HG03196 (cell line): ENCODE data around the gene SLCO2A1.

Experiments
- ATAC-seq: cut with Tn5 transposase; IDR thresholded peaks from one replicate; pipeline ENCODE4 v1.9.1; 2021; ENCODE audit not compliant: unreplicated experiment

Gene SLCO2A1

DNA sequence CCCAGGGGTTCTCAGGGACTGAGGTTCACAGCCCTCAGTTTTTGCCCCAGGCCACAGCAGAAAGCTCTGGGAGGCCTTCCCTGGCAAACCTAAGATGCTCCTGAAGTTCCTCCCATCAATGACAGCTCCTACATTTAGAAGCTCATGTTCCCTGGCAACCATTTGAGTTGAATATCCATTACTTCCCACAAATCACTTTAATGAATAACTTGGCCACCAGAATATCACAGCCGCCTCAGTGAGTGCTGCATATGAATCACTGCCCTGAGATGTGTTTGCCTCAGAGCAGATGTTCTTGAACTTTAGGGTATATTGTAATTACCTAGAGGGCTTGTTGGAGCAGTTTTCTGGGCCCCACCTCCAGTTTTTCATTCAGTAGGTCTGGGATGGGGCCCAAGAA lies 27.4 kb downstream of the SLCO2A1 start:
- no peak for ATAC-seq

DNA sequence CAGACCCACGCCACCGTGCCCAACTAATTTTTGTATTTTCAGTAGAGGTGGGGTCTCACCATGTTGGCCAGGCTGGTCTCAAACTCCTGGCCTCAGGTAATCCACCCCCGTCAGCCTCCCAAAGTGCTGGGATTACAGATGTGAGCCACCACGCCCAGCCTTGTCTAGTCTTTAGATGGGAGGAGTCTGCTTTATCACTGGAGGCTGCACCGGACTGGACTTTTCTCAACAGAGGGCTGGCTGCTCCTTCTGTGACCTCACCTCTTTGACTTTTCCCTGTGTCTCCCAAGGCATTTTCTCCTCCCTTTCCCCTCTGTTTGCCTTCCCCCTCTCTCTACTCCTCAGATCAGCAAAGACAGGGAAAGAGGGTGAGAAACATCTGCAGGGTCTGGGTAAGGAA lies 28.5 kb downstream of the SLCO2A1 start:
- no peak for ATAC-seq

DNA sequence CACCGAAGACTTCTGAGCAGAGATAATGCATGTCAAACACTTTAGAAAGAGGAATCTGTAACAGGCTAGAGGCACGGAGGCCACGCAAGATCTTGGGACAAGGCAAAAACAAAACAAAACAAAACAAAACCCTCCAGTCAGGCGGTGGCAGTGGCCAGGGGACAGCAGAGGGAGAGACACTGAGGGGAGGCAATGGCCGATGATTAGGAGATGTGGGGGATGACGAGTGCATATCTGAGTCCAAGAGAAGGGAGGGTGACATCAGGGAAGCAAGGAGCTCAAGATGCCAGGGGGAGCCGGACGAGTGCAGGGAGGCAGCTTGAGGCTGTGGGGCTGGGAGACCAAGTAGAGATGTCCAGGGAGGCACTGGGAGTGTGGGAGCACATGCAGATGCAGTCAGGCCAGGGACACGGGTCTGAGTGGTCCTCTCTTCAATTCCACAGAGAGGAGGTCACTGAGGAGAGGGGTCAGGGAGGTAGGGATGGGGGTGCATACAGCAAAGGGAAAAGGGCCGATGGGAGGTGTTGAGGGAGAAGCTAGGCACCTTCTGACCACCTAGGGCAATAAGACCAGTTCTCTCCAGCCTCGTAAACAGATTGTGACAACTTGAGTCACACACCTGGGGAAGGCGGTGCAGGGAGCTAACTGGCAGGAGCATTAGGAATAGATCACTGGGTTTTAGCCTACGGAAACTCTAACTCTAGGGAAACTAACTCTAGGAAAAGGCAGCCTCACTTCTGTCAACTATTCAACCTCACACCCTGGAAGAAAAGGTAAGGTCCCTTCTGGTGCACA lies 29.6 kb downstream of the SLCO2A1 start:
- ATAC-seq, result no peak

DNA sequence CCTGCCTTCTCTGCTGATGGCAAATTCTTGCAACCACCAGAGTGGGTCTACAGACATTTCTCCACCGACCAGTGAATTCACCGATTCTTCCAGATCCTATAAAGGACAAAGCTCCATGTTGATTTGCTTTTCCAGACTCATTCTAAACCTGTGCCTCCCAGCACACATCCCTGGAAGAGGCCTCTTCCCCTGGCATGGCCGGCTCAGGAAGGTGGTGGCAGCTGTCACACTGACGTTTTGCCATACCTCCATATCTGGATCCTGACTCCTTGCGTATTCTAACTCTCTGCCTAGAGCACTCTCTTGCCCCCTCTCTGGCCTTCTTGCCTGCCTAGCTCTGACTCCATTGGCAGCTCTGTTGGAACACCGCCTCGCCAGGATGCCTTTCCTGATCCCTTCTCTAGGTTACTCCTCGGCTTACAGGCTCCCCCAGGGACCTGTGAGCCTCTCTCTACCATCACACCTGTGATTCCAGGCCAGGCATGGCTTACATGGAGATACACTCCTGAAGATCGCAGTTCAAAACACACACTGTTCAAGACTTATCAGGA lies 31.0 kb downstream of the SLCO2A1 start:
- no peak for ATAC-seq

DNA sequence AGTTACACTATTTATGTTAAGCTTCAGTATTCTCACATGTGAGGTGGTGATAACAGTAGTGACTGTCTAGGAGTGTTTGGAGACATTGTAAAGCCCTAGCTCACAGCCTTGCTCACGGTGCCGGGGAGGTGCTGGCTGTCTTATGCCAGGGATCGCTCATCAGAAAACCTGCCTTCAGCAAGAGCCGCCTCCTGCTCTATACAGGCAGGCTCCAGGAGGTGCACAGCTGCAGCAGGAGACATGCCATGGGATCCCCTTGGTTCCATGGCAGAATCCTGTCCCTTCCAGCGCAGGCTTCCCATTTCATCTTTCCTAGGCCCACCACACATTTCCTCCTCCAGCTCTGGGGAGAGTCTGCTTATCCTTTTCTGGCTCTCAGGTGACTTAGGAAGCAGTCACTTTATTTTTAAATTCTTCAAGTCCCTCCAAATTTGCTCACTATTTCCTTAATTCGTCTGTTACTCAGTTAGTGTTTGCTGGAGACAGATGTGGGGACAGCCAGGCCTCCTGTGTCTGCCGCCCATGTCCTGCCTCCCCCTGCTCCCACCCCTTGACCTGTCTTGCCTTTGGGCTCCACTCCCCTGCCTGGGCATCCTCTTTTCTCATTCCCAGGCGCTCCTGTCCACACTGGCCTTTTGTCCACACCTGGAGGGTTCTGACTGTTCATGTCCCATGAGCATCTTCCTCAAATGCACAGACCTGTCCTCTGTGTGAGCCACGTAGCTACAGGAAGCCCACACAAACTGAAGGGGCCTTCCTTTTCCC lies 31.7 kb downstream of the SLCO2A1 start:
- ATAC-seq, result no peak

DNA sequence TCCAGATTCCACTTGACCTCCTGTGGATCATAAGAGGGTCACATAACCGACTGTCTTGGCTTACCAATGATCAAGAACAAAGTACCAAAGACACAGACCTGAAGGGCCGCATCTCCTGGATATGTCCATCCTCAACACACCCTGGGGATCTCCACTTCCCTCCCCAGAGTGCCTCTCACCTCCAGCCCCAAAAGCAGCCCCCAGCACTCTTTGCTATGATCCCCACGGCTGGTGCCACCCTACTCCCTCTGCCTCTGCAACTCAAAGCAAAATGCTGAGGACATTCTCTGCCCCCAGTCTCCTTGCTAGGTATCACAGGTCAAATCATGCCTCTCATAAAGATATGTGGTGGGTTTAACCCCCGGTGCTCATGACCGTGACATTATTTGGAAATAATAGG lies 32.7 kb downstream of the SLCO2A1 start:
- no peak for ATAC-seq

DNA sequence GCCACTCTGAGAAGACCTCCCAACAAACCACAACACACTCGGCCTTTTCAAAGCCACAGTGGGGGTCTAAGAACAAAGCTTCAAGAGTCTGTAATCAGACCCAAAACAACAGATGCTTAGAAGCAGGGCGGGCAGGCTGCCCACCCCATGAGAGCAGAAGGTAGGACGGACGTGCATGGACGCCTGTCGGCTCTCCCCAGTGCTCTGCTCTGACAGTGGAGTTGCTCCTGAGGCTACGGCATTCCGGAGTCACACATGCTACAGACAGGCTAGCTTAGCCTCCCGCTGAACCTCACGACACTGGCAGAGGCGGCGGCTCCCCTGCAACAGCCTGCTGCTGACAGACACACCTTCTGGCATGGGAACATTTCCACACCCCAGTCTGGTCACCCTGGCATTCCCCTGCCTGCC lies 33.5 kb downstream of the SLCO2A1 start:
- no peak for ATAC-seq

DNA sequence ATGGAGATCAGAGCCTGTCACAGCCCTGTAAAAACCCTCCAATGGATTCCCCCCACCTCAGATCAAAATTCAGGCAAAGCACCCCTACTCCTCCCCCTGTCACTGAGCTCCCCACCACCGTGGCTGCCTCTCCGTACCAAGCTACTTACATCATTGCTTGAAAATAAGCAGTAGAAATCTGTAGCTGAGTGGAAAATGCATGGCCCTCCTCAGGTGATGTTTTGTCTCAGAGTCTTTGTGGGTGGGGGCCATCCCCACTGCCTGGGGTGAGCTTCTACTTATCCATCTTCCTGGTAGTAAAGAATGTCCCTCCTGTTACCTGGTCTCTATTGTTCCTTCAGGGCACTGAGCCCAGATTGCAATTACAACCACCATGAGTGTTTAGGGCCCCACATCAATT lies 34.5 kb downstream of the SLCO2A1 start:
- ATAC-seq, result no peak

DNA sequence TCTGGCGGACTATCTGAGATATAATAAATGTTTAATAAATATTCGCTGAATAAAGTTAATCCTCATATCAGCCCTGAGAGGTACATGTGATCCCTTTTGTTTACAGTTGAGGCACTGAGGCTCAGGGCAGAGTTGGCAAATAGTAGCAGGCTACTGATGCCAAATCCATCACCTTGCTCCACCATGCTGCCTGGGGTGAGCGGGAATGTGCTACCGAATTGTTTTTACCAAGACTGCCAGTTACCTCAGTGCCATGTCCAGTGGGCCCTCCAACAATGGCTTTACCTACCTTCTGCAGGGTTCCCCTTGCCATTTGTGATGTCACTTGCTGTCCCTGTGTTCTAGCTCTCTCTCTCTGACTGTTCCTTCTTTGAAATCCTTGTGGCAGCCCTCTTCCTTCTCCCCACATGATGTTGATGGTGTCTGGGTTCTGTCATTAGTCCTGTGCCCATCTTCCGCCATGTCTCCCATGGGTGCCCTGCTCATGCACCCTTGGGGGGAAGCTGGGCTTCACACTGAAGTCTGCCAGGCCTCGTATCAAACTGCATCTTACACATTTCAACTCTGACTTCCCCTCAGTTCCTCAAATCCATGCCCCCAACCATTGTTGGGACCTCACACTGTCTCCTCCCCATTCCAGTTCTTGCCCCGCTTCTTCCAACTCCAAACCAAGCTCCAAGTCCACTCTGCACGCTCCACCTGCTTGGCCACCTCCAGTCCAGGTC lies 35.4 kb downstream of the SLCO2A1 start:
- no peak for ATAC-seq

DNA sequence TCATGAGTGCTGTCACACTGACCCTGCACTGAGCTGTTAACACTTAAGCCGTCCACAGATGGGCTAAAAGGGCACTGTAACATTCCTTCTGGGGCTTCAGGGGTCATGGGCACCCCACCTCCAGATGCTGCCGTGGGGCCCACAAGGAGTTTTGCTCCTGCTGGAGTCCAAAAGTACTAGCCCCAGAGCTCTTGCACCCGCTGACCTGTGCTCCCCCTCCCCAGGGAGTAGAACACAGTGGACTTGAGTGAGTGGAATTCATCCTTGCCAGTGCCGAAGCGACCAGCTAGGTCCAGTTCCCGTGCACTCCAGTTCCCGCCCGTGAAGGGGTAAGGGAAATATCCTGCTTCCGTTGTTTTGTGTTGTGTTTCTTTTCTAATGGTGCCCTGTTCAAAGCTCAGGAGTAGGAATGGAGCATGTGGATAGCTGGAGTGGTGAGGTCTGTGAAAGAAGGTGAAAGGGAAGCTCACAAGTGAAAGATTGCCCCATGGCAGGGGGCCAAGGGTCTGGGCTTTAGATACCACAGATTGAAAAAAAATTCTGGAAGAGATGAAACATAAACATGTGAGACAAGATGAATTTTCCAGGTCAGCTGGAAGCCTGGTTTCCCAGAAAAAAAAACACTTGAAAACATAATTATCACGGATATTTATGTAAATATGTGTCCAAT lies 36.6 kb downstream of the SLCO2A1 start:
- ATAC-seq, result no peak

DNA sequence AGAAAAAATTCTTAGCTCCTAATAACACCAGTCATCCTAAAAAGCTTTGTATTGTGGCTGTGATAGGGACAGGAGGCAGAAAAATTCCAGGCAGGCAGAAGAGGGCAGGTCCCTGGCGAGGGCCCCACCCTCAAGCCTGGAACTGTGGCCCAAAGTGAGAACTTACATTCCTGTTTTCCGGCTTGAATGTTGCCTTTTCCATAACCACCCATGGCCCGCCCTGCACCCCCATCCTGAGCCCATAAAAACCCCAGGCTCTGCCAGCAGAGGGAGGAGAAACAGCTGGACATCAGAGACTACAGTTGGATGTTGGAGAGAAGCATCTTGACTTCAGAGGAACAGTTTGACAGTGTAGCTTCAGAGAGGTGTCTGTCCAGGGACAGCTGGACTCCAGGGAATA lies 37.3 kb downstream of the SLCO2A1 start:
- ATAC-seq, result no peak

DNA sequence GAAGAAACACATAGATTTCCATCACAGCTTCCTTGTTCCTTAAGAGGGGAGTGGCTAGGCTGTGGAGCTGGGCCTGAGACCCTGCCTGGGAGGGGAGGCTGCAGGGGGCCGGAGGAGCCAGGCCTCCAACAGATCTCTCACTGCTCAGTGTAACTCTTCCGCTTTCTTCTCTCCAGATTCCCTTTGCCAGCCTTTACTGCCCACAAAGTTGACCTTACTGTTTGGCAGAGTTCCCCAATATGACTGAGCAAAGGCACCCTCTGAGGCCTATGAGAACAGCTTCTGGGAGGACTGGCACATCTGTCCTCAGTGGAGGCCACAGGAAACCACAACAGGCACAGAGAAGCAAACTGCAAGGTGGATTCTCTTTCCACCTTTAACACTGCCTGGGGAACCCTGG lies 38.1 kb downstream of the SLCO2A1 start:
- ATAC-seq, result peak; percentile 47

DNA sequence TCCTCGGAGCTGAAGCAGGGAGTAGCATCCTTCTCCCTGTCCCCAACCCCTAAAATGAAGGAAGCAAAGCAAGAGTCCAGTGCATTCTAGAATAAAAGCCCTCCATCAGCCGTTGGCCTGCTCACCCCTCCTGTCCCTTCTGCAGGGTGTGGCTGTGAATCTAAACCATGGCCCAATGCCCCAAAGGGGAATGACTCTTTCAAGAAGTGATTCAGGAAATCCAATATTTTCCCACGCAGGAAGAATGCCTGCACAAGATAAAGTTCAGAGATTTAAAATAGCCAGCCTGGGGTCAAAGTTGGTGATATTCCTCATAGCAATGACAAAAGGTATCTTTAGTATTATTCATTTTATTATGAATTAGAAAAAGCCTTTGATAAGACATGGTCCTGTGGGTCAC lies 38.5 kb downstream of the SLCO2A1 start:
- no peak for ATAC-seq

DNA sequence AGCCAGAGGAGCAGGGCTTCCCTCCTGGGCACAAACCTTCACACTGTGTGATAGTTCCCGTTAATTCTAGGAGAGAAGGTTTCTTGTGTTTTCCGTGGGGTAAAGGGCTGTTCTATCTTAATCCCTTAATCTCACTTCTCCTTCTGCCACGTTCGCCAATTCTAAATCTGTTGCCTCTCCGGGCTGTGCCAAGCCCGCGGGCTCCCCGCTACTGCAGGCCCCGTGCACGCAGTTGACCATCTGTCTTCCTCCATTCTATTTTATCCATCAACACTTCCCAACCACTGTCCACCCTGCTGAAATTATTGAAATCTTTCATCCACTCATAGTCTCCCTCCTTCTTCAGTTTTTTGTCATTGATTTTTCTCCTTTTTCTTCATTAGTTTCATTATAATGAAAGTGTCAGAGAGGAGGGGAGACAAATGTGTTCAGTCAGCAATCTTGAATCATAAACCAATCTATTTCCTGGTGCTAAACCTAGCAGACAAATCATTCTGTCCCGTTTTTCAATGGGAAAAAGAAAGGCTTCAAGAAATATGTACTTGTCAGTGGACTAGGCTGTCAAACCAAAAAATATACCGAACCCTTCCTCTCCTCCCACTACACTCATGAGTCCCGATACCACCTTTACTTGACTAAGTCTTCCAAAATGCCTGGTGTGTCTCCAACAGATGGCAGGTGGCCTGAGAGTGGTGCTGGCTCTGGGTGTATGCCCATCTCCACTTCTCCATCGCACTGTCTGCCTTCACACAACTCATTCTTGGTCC lies 39.6 kb downstream of the SLCO2A1 start:
- ATAC-seq, result no peak

DNA sequence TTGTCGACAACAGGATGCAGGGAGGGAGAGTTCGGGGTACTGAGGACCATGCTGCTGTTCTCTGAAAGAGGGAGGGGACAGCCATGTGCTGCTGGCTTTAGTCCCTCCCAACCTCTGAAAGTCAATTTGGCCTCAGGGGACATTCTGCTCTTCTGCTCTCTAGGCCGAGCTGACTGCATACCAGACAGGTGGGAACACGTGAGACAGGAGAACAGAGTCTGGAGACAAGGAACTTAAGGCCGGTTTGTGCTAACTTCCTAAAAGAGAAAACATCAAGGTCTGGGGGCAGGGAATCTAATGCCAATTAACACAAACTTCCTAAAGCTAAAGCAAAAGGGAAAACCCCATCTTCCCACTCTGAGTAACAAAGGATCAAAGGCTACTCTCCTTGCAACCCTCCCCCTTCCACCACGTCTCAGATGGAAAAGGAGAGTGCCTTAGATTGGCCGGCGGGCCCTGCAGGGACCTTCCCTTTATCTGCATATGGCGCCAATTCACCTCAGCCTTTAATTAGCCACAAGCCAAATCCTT lies 41.0 kb downstream of the SLCO2A1 start:
- no peak for ATAC-seq

DNA sequence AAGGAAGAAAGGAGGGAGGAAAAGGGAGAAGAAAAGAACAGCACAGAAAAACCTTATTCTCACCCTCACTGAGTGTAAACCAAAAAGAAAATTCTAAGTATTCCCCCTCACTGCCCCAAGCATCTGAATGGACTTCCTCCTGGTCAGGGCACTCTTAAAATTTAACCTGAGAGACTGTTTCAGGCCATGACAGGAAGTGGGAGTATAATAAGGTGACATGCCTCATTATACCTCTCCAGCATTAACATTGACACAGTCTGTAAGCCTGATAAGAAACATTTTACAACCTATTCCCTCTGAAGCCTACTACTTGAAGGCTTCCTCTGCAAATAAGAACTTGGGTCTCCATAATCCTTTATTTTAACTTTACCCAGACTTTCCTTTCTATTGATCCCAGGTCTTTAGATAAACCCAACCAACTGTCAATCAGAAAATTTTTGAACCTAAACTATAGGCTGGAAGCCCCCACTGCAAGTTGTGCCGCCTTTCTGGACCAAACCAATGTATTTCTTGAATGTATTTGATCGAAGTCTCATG lies 41.7 kb downstream of the SLCO2A1 start:
- no peak for ATAC-seq

DNA sequence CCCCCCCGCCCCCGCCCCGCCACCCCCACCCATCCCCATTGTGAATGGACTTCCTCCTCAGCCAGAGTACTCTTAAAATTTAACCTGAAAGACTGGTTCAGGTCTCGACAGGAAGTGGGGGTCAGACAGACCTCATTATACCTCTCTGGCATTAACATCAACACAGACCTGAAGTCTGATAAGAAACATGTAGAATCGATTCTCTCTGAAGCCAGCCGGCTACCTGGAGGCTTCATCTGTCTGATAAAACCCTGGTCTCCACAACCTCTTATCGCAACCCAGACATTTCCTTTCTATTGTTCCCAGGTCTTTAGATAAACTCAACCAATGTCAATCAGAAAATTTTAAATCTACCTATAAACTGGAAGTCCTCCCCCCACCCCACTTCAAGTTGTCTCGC lies 42.6 kb downstream of the SLCO2A1 start:
- ATAC-seq, result no peak

DNA sequence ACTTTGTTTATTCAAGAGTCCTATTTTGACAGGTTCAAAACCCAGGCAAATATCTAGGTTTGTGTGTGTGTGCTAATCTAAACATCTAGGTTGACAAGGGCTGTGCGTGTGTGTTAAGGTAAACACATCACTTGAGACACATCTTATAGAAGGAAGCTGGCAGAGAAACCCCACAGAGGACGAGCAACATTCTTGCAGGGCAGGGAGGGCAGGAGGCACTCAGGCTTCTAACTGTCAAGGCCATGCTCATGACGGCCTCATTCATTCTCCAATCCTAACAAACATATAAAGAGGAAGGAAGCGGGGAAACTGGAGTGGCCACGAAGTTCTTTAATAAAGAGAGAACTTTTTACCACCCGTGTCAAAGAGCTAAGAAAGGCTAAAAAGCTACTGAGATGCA lies 43.4 kb downstream of the SLCO2A1 start:
- no peak for ATAC-seq

DNA sequence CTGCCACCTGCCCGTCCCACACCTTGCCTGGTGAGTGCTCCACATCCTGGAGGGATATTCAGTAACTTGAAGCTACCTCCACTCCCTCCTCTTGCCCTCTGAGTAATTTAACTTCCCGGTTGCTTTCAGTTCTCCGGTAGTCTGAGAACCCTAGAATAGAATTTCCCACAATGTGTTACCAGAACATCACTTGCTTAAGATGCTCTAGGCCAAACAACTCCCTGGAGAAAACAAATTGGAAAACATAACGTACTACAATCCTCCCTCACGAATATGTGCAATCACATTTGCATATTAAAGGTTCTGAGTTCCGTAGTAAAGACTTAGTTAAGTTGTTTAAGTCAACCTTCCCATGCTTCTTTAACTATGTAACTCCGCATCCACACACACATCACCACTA lies 44.8 kb downstream of the SLCO2A1 start:
- ATAC-seq, result no peak
